Measurements from ENCODE around the gene GRIN2C. TPM values are rescaled to one million over a fixed set of nuclear protein-coding genes. Genes with fewer than 3 reads are reported as not detected.
A peak's percentile ranks its signal among the peaks of the same experiment; 100 is the strongest.

Gene GRIN2C
- total RNA-seq, 2 experiments from 2014 or later: not detected

GRCh38 chr17:74815067-74815466 is 44.6 kb downstream of the GRIN2C start:
- peaks cover 66% of the 10 kb centered on the region for H3K36me3 Mint-ChIP-seq (ENCODE audit: low read depth)
- Histone ChIP-seq H3K9me3 (ENCODE audit: control insufficient read depth in 1 of 2, insufficient read depth in 1 of 2, low read length in 2 of 2) (no peaks in the 10 kb centered on the region), H3K4me1 (ENCODE audit: insufficient read depth, low read length) (no peaks in the 10 kb centered on the region), H3K4me3 (ENCODE audit: low read length) (no peak overlapping the region), H3K36me3 (ENCODE audit: insufficient read depth, low read length) (peaks cover 45% of the 10 kb centered on the region), H3K27ac (ENCODE audit: low read depth in 1 of 2, low read length in 2 of 2) (no peak overlapping the region), H3K27me3 (ENCODE audit: control insufficient read depth in 1 of 2, insufficient read depth in 2 of 2, low read length in 2 of 2) (no peaks in the 10 kb centered on the region)
- intact Hi-C loops (cut with DNase I, micrococcal nuclease): no loop called here
- H3K9me3 Mint-ChIP-seq: no peaks in the 10 kb centered on the region
- ChIA-PET CTCF (no interaction called here), POLR2A (interaction anchor here (0.6 kb wide), 1 partner anchor 24 kb away, joined by 3 read pairs; no protein-coding TSS in a partner anchor)
- DNase-seq (no peak), ATAC-seq (ENCODE audit: poor library complexity) (no peak)
- H3K4me3 Mint-ChIP-seq: no peak overlapping the region
- no peak overlapping the region for H3K27ac Mint-ChIP-seq
- TF ChIP-seq CTCF (IDR thresholded peaks at IDR 0.05): no peak
- H3K4me1 Mint-ChIP-seq (ENCODE audit: low read depth): no peaks in the 10 kb centered on the region
- no peaks in the 10 kb centered on the region for H3K27me3 Mint-ChIP-seq

GRCh38 chr17:74814453-74814852 is 45.2 kb downstream of the GRIN2C start:
- Mint-ChIP-seq H3K36me3 (ENCODE audit: low read depth) (peaks cover 65% of the 10 kb centered on the region), H3K4me3 (no peak overlapping the region)
- CTCF ChIA-PET: no interaction called here

GRCh38 chr17:74812109-74813009 is 47.3 kb downstream of the GRIN2C start:
- POLR2A ChIA-PET: no interaction called here
- no peak overlapping the region for H3K27ac ChIP-seq (ENCODE audit: low read depth in 1 of 2, low read length in 2 of 2)
- peaks cover 46% of the 10 kb centered on the region for H3K36me3 Mint-ChIP-seq (ENCODE audit: low read depth)
- CTCF ChIA-PET: no interaction called here
- no peak for TF ChIP-seq CTCF (IDR thresholded peaks at IDR 0.05)
- peaks cover 42% of the 10 kb centered on the region for H3K36me3 ChIP-seq (ENCODE audit: insufficient read depth, low read length)
- H3K4me1 Mint-ChIP-seq (ENCODE audit: low read depth): no peaks in the 10 kb centered on the region
- H3K9me3 Mint-ChIP-seq: no peaks in the 10 kb centered on the region
- no peaks in the 10 kb centered on the region for H3K27me3 ChIP-seq (ENCODE audit: control insufficient read depth in 1 of 2, insufficient read depth in 2 of 2, low read length in 2 of 2)
- ATAC-seq (ENCODE audit: poor library complexity): no peak
- DNase-seq: no peak
- intact Hi-C loops (cut with DNase I, micrococcal nuclease): no loop called here
- H3K27ac Mint-ChIP-seq: no peak overlapping the region
- no peak overlapping the region for H3K4me3 Mint-ChIP-seq
- H3K27me3 Mint-ChIP-seq: no peaks in the 10 kb centered on the region
- H3K4me3 ChIP-seq (ENCODE audit: low read length): no peak overlapping the region
- no peaks in the 10 kb centered on the region for H3K9me3 ChIP-seq (ENCODE audit: control insufficient read depth in 1 of 2, insufficient read depth in 1 of 2, low read length in 2 of 2)
- no peaks in the 10 kb centered on the region for H3K4me1 ChIP-seq (ENCODE audit: insufficient read depth, low read length)

More at GRCh38 chr17:74814453-74814852, 45.2 kb downstream of the GRIN2C start:
- H3K9me3 Mint-ChIP-seq: no peaks in the 10 kb centered on the region
- no peak overlapping the region for H3K4me3 ChIP-seq (ENCODE audit: low read length)
- no peak overlapping the region for H3K27ac Mint-ChIP-seq
- H3K27me3 Mint-ChIP-seq: no peaks in the 10 kb centered on the region
- intact Hi-C loops (cut with DNase I, micrococcal nuclease): no loop called here
- no peaks in the 10 kb centered on the region for H3K4me1 ChIP-seq (ENCODE audit: insufficient read depth, low read length)
- ATAC-seq (ENCODE audit: poor library complexity) (no peak), DNase-seq (peak in 5 of 14 experiments; percentile 6 to 37 (median 15))
- no peak overlapping the region for H3K27ac ChIP-seq (ENCODE audit: low read depth in 1 of 2, low read length in 2 of 2)
- no peak for TF ChIP-seq CTCF (IDR thresholded peaks at IDR 0.05)
- POLR2A ChIA-PET: no interaction called here
- H3K27me3 ChIP-seq (ENCODE audit: control insufficient read depth in 1 of 2, insufficient read depth in 2 of 2, low read length in 2 of 2): no peaks in the 10 kb centered on the region
- H3K9me3 ChIP-seq (ENCODE audit: control insufficient read depth in 1 of 2, insufficient read depth in 1 of 2, low read length in 2 of 2): no peaks in the 10 kb centered on the region
- no peaks in the 10 kb centered on the region for H3K4me1 Mint-ChIP-seq (ENCODE audit: low read depth)
- peaks cover 45% of the 10 kb centered on the region for H3K36me3 ChIP-seq (ENCODE audit: insufficient read depth, low read length)
